HG03175 (cell line): ENCODE data around the gene PAEP.
"Not testable (repeated sequence)": the region's sequence is repeated elsewhere in the genome, so short reads cannot be mapped to it uniquely, and the experiment has no call there.

Experiments used
- ATAC-seq: cut with Tn5 transposase; IDR thresholded peaks from one replicate; pipeline ENCODE4 v1.9.1; 2021; ENCODE audit warnings: mild to moderate bottlenecking, moderate library complexity; ENCODE audit not compliant: unreplicated experiment

PAEP gene

DNA sequence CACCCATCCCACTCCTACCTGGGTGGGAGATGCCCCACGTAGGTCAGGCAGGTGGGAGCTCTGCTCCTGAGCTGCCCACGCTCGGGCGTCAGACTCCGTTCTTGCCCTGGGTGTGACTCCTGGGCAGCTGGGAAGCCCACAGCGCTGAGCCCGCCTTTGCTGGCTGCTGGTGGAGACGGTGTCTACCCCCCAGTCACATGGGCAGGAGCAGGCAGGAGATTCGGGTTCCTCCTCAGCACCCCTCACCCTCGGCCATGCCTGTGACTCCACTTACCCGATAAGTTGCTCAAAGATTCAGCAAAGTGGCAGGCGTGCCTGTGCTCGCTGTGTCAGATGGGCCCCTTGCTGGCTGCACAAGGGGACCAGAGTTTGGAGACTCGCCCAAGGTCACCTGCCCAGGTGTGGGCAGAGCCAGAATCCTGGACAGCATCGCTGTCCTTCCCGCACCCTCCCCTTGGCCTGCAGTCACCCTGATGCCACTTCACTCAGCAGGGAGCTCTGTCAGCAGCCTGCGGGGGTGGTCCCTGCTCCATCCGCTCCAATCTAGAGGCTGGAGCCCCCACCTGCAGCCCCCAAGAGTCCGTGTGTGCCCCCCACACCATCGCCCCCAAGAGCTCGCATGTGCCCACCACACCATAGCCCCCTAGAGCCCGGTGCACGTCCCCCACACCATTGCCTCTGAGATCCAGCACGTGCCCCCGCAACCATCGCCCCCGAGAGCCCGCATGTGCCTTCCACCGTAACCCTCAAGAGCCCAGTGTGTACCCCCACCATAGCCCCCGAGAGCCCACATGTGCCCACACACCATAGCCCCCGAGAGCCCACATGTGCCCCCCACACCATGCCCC, 36.1 kb upstream of the PAEP start:
- ATAC-seq: no peak

DNA sequence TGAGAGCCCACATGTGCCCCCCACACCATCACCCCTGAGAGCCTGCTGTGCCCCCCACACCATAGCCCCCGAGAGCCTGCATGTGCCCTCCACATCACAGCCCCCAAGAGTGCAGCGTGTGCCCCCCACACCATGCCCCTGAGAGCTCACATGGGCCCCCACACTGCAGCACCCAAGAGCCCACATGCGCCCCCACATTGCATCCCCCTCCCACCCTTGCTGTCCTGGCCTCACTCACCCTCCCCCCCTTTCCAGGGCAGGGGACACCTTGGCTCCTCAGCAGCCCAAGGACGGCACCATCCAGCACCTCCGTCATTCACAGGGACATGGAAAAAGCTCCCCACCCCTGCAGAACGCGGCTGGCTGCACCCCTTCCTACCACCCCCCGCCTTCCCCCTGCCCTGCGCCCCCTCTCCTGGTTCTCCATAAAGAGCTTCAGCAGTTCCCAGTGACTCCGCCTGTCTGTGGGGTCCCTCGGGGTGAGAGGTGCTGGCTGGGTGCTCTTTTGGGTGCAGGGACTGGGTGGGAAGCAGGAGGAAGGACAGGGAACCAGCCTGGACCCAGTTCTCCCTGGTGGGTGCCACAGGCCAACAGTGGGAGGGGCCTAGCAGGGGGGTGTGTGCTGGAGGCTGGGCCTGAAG, 35.3 kb upstream of the PAEP start:
- no peak for ATAC-seq

DNA sequence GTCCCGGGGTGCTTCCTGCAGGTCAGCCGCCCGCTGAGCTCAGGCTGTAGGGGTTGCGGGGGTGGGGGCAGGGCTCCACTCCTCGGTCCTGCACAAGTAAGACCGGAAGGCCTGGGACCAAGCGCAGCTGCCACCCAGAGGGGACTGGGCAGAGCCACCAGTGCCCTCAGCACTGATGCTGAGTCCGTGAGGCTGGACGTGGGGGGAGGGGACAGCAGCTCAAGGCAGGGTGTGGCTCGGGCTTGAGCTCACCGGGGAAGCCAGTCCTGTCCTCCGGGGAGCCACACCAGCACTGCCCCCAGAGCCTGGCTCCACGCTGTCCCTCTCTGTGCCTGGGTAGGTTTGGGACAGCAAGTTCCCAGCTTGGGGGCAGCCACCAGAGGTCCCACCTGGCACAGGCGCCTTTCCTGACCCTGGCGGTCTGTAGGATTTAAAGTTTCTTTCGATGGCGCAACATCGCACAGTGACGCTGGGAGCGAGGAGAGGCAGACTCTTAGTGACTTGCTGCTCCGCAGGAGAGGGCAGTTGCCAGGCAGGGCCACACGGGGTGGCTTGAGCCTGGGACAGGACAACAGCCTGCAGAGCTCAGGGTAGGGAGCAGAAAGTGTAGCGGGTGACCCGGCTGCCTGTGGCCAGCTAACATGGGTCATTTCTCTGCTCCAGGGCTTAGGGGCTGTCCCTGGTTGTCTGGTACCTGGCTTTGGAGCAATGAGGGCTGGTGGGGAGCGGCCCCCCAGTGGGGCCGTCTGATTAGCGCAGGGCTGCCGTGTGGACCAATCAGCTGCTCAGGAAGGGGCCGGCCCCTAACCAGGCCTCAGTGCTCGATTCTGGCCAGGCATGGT, 34.6 kb upstream of the PAEP start:
- no peak for ATAC-seq

DNA sequence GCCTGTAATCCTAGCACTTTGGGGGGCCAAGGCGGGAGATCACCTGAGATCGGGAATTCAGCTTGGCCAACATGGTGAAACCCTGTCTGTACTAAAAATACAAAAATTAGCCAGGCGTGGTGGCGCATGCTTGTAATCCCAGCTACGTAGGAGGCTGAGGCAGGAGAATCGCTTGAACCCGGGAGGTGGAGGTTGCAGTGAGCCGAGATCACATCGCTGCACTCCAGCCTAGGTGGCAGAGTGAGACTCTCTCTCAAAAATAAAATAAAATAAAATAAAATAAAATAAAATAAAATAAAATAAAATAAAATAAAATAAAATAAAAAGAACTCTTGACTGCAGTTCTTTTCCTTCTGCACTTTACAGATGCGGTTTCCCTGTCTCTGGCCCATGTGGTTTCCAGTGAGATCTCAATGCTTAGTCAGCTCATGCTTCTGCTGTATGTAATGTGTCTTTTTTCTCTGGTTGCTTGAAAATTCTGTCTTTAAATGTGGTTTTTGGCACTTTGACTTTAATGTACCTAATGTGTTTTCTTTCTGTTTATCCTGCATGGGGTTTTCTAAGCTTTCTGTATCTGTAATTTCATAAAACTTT, 32.6 kb upstream of the PAEP start:
- ATAC-seq: not testable (repeated sequence)

DNA sequence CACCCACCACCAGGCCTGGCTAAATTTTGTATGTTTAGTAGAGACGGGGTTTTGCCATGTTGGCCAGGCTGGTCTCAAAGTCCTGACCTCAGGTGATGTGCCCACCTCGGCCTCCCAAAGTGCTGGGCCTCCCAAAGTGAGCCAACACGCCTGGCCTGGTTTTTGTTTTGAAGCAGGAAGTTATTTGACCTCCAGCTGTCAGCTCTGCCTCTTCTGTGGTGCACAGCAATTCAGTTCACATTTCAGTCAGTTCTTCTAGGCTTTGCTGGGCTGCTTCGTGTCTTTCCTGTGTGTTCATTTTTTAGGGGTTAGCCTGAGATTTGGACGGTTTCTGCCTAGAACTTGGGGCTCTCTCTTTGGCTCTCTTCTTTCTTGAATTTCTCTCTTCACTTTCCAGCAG, 31.4 kb upstream of the PAEP start:
- ATAC-seq: no peak

DNA sequence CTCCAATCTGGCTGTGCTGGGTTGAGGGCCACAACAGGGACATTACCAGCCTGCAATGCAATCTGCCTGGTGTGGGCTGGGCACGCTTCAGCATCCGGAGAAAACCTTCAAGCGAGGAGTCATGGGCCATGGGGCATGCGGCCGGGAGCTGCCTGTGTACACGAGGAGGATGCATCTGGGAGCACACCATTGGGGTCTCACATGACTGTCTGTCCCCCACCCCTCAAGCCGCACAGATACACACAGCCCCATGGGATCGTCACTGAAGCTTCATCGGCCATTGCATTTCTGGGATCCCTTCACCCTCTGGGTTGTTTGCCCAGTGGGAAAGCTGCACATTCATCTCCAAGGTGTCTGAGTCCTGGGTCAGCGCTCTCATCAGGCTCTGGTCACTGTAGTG, 30.5 kb upstream of the PAEP start:
- ATAC-seq: no peak

DNA sequence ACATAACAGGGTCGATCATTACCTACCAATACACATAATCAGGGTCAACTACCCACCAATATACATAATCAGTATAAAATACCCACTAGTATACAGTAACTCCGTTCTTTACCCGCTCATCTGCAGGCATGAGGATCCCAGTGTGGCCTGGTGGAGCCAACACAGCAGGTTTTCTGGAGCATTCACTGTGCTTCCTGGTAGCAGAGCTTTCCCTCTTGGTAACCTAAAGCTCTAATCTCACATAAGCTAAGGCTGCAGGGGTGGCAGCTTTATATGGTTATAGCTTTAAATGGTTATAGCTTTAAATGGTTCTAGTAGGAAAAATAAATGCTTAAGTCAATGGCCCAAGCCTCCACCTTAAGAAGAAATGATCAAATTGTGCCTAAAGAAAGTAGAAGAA, 28.4 kb upstream of the PAEP start:
- no peak for ATAC-seq

DNA sequence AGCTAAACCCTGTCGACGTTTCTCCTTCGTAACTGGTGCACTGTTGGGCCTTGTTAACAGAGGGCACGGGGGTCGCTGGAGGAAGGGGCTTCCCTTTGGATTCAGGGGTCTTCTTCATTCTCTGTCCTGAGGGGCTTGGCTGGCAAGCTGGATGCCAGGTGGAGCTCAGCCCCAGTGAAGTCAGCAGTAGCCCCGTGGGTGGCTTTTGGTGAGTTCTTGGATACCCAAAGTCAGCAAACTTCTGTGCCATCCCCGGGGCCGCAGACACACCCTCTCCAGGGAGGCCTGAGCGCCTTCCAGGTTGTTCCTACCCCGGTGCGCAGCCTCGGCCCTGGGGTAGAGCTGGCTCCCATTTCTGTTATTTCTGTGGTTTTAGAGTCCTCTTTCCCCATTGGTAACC, 27.9 kb upstream of the PAEP start:
- no peak for ATAC-seq

DNA sequence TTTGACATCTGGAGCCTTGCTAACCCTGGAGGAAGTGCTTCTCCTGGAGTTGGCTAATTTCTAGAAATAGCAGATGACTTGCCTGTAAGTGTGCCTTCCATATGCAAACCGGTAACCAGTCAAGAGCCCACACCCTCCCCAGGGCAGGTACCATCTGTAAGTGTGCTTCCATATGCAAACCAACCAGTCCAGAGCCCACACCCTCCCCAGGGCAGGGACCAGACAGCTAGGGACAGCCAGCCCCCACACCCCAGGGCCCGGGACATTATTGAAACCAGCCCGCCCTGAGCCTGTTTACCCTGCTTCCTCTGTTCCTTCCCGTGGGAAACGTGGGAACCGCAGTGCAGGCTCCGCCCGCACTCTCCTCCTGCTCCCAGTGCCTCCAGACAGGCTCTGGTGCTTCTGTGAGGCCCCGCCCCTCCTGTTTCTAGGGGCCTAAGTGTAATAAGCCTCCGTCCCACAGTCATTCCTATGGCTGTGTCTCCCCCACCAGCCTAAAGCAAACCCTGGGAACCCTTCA, 27.3 kb upstream of the PAEP start:
- ATAC-seq: not testable (repeated sequence)

DNA sequence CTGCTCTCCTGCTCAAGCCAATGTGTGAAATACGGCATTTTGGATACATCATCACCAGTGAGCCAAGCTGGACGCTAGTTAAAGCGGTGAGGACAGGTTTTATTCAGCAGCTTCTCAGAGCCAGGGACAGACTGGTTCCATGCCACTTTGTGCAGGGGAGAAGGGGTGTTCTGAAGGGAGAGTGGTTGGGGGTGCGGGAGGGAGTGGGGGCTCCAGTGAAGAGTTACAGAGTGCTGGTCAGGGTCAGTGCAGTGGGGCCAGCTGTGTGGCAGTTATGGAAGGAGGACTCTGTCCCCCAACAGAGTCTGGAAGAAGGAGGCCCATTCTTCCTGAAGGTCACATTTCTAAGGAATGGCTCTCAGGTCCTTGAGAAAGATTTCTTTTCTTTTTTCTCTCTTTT, 26.7 kb upstream of the PAEP start:
- ATAC-seq: not testable (repeated sequence)

DNA sequence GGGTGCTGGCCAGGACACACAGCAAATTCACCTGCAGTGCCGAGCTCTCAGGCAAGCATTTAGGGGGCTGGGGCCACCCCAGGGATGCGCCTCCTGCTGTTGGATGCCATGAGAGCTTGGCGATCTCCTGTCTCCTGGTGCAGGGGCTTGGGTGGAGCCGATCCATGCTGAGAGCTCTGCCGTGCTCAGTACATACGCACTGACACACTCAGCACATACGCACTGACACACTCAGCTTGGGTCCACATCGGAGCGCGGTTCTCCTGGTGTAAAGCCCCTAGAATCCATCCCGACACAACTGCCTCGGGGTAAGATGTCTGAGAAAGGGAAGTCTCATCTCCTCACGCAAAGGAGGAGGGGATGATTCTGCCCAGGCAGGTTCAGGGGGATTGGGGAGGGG, 25.9 kb upstream of the PAEP start:
- not testable (repeated sequence) for ATAC-seq

DNA sequence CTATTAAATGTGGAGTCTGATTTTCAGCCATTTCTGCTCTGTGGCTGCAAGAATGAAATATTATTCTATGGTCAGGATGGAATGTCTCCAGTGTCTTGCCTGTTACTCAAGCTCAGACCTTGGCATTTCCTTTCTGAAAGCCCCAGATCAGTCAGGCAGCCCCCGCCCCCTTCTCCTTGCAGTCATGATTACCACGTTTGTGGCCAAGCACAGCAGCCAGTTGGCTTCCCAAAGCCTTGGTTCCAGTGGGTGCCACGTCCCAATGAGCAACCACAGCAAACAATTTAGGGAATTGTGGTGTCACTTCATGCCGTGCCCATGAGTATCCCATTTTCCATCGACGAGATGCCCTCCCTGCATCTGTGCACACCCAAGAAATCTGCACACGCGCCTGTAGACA, 25.3 kb upstream of the PAEP start:
- no peak for ATAC-seq

DNA sequence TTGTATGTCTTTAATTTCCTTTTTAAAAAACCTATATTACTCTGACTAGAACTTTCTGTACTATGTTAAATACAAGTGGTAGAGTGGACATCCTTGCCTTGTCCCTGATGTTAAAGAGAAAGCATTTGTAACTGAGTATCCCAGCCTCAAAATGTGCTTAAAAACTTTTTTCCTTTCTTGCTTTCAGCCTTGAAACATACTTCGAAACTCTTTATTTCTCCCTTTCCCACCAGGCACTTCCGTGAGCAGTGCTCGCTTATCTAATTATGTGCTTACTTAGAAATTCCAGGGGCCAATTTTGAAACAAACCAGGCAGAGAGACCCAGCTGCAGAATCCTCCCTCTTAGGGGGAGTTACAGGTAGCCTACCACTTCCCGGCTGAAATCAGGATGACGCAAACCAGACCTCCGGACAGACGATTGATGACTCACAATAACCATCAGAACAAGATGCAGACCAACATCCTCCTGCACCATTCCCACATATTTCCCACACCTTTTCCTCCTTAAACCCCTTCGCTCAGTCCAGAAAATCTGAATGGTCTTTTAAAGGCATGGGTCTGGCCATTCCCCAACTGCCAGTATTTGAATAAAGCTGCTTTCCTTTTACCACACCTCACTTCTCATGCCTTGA, 18.2 kb upstream of the PAEP start:
- not testable (repeated sequence) for ATAC-seq

DNA sequence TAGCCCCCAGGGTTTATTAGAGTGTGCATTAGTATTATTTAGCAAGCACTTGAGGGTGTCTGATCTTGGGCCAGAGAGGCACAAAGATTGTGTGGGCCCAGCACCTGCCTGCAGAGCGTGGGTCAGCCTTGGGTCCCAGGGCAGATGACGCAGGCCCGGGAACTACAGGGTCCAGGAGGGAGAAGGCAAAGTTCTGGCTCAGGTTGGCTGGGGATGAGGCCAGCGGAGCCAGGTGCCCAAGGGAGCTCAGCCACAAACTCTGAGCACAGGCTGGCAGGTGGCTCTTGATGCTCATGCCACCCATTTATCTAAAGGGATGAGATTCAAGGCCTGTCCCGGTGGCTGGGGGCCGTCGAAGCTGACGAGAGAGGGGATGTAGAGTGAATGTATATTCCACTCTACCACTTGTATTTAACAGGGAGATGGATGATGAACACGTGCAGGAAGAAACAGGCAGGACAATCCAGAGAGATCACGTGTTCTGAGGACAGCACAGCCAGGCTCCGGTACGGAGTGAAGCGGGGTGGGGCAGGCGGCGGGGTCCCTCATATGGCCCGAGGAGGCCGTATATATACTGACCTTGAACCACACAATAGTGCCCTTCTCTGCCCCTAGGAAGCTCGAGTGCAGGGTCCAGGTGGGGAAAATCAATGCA, 16.4 kb upstream of the PAEP start:
- no peak for ATAC-seq

DNA sequence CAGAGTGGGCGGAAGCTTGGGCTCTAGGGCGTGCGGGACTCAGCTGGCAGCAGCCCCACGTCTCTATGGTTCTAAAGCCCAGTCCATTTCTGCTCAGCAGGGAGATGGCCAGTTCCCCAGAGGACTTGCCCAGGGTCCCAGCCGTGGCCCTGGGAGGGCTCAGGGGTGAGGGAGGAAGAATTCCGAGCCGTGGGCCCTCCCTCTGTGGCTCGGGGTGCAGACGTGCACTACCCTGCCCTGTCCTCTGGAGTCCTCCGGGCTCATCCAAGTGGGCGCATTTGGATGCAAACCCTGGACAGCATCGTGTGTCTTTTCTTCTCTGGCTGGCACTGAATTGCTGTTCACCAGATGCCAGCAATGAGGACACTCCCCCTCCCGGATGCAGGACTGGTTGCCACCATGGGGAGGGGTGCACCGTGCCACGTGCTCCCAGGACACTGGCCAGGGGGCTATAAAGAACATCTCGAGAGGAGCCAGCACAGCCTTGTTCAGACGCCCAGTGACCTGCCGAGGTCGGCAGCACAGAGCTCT, 15.8 kb upstream of the PAEP start, which contains the start of gene OBP2A:
Gene OBP2A, plus strand, starts transcription at position 481 of the 531 bp plus-strand sequence. CDS start 55 bp downstream, outside the sequence.
- ATAC-seq: not testable (repeated sequence)

DNA sequence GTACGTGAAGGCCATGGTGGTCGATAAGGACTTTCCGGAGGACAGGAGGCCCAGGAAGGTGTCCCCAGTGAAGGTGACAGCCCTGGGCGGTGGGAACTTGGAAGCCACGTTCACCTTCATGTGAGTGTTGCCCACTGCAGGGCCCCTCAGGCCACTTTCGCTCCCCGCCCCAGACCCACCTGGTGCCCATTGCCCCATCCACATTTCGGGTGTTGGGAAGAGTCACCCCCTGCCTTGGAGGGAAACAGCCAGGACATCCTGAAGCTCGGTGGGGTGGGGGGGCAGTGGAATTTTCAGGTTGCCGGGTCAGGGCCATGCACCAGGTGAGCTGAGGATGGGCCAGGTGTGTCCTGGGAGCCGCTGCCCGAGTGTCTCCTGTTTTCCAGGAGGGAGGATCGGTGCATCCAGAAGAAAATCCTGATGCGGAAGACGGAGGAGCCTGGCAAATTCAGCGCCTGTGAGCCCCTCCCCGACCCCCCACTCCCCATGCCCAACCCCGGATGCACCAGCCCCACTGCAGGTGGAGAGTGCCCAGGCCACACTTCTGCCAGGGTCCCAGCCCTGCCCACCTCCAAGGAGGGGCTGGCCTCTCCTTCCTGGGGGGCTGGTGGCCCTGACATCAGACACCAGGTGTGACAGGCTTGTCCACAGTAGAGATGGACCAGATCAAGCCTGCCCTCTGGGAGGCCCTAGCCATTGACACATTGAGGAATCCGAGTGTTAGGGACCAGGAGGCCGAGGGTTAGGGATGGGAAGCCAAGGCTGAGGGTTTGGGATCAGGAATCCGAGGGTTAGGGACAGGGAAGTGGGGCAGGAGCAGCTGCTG, 14.6 kb upstream of the PAEP start:
- ATAC-seq: not testable (repeated sequence)

DNA sequence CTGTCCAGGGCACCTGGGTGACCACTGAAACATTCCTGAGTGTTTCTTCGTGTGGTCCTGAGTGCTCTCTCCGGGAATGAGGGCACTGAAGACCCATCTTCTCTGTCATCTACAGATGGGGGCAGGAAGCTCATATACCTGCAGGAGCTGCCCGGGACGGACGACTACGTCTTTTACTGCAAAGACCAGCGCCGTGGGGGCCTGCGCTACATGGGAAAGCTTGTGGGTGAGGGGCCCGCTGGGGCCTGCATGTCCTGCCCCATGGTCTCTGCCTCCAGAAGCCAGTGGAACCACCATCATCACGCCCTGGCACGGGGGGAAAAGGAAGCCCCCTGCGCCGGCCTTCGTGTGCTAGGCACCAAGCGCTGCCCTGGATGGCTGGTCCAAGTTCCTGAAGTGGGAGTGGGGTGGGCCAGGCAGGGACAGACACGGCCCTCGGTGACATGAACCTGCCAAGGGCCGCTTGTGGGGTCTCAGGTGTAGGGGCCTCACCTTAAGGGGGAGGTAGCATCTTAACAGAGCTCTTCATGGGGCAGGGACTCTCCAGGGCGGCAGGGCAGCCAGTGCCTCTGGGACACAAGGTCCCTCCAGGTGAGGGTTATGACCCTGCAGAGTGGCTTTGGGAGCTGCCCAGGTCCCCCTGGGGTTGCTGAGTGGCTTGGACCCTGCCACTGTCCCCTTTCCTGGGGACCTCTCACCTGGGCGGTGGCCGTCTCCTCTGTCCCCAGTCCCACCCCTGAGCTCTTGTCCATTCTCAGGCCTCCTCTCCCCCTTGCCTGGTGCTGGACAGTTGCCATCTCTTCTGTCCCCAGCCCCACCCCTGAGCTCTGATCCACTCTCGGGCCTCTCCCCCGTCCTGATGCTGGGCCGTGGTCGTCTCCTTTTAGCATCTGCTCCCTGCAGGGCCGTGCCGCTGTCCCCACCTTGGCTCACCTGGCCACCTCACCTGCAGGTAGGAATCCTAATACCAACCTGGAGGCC, 13.5 kb upstream of the PAEP start:
- no peak for ATAC-seq
